K562 (cell line): Measurements from ENCODE around the gene QKI. TPM values are rescaled to one million over a fixed set of nuclear protein-coding genes. Genes with fewer than 3 reads are reported as not detected.

ENCODE experiments used
- ATAC-seq: fragments of 200-7000 bp; cut with Tn5 transposase; 3 replicates; pipeline ENCODE4 v1.9.1; 2020; ENCODE audit warnings: moderate library complexity
- BruUV-seq: library from RNA; stranded (reverse); fragments of 400-500 nt; replicated peaks from 2 replicates; lab custom pipeline; 2021; lab: Mats Ljungman, UMichigan
- CTCF ChIA-PET: fragments of 300-600 bp; formaldehyde crosslinking; extraction: SDS; loops from one replicate; lab custom pipeline; 2021; ENCODE audit warnings: low intra/inter-chr PET ratio; lab: Yijun Ruan, JAX
- POLR2A ChIA-PET: fragments of 300-600, 350-650 bp; sonication (Branson Sonifier 250); formaldehyde crosslinking; extraction: SDS; loops from one replicate; lab custom pipeline; 2021; ENCODE audit warnings: antibody characterized with exemption, inconsistent platforms; lab: Yijun Ruan, JAX
- DNase-seq, 4 experiments: peaks; one replicate each; pipeline versions ENCODE4 v3.0.0 to v3.0.0-alpha.2; 2011 to 2018; ENCODE audit warnings: low spot score in 3 of 4, mixed read lengths in 3 of 4; ENCODE audit errors: extremely low read depth in 1 of 4
- FAIRE-seq: peaks from 2 replicates; lab custom pipeline; 2011; peaks lifted over from hg19 to GRCh38; lab: Jason Lieb, UNC
- H2AFZ ChIP-seq: 2 replicates; pipeline ENCODE4 v1.6.0; 2011; ENCODE audit warnings: low read depth, low read length, control low read depth, inconsistent platforms
- H3K27ac ChIP-seq: fragments of 200-600 bp; 3 replicates; pipeline ENCODE4 v1.8.0; 2011; ENCODE audit warnings: low read depth, mild to moderate bottlenecking, control low read depth, inconsistent platforms, low read length, moderate library complexity, mixed read lengths; ENCODE audit errors: extremely low read depth
- H3K27me3 ChIP-seq, 2 experiments: fragments of 300-600 bp in 1 of 2; 2 replicates in 1 of 2; 3 replicates in 1 of 2; pipeline versions ENCODE4 v1.6.0 to v1.8.0; 2011; ENCODE audit warnings: inconsistent platforms in 2 of 2, low read length in 2 of 2, mild to moderate bottlenecking in 1 of 2, mixed read lengths in 1 of 2, moderate library complexity in 1 of 2; ENCODE audit not compliant: control insufficient read depth in 2 of 2, insufficient read depth in 2 of 2
- H3K36me3 ChIP-seq: fragments of 300-600 bp; 3 replicates; pipeline ENCODE4 v1.8.0; 2011; ENCODE audit warnings: mild to moderate bottlenecking, low read length, inconsistent platforms; ENCODE audit not compliant: control insufficient read depth, insufficient read depth
- H3K4me1 ChIP-seq, 2 experiments: fragments of 200-600 bp in 1 of 2; replicated peaks in 1 of 2; 2 replicates in 1 of 2; 3 replicates in 1 of 2; pipeline versions ENCODE4 v1.5.1 to v1.8.0; 2011; ENCODE audit warnings: inconsistent platforms in 2 of 2, low read length in 2 of 2, mild to moderate bottlenecking in 1 of 2, mixed read lengths in 1 of 2, moderate library complexity in 1 of 2; ENCODE audit not compliant: control insufficient read depth in 2 of 2, insufficient read depth in 2 of 2
- H3K4me2 ChIP-seq: 2 replicates; pipeline ENCODE4 v1.6.1; 2011; ENCODE audit warnings: low read length, control low read depth, inconsistent platforms, mixed read lengths; ENCODE audit not compliant: insufficient read depth
- H3K4me3 ChIP-seq: fragments of 200-600 bp; sonication (generic), shearing (Covaris generic); 2 replicates; pipeline ENCODE4 v1.5.1; 2016; ENCODE audit warnings: control low read depth, inconsistent platforms
- H3K79me2 ChIP-seq: fragments of 200-600 bp; 3 replicates; pipeline ENCODE4 v1.8.0; 2011; ENCODE audit warnings: low read length, inconsistent platforms; ENCODE audit not compliant: control insufficient read depth, insufficient read depth
- H3K9ac ChIP-seq, 2 experiments: 2 replicates each; pipeline versions ENCODE4 v1.6.0 to v1.6.1; 2011; ENCODE audit warnings: low read depth in 2 of 2, low read length in 2 of 2, control low read depth in 1 of 2, inconsistent platforms in 1 of 2, mild to moderate bottlenecking in 1 of 2, mixed read lengths in 1 of 2; ENCODE audit not compliant: insufficient read depth in 1 of 2
- H3K9me1 ChIP-seq: one replicate; pipeline ENCODE4 v1.6.0; 2011; ENCODE audit warnings: inconsistent platforms, mild to moderate bottlenecking, low read length, moderate library complexity; ENCODE audit not compliant: control insufficient read depth, insufficient read depth
- H3K9me3 ChIP-seq: replicated peaks from 2 replicates; pipeline ENCODE4 v1.5.1; 2011; ENCODE audit warnings: low read depth, low read length, inconsistent platforms; ENCODE audit not compliant: control insufficient read depth, insufficient read depth
- H4K20me1 ChIP-seq: replicated peaks from 2 replicates; pipeline ENCODE4 v1.6.1; 2011; ENCODE audit warnings: low read length, inconsistent platforms, mixed read lengths; ENCODE audit not compliant: control insufficient read depth, insufficient read depth
- BCOR ChIP-seq: fragments of 450-650 bp; IDR thresholded peaks from 2 replicates; pipeline ENCODE4 v1.6.1; 2016
- CCAR2 ChIP-seq: fragments of 200-400 bp; formaldehyde crosslinking; IDR thresholded peaks from 2 replicates; pipeline ENCODE4 v1.6.1; 2017; ENCODE audit warnings: mild to moderate bottlenecking, low read depth, low read length
- CXXC5 ChIP-seq: fragments of 250-450 bp; sonication (Bioruptor Pico); IDR thresholded peaks from 2 replicates; pipeline ENCODE4 v1.8.0; 2022; ENCODE audit warnings: inconsistent platforms, mild to moderate bottlenecking, moderate library complexity
- FOXP4 ChIP-seq: sonication (generic); formaldehyde crosslinking; IDR thresholded peaks from 2 replicates; pipeline ENCODE4 v1.8.0; 2022; ENCODE audit warnings: mild to moderate bottlenecking, missing genetic modification reagents, borderline replicate concordance
- GABPA ChIP-seq: fragments of 200-800 bp; sonication (Bioruptor generic); conservative IDR thresholded peaks from 2 replicates; pipeline ENCODE4 v1.6.1; 2016; ENCODE audit warnings: low read depth, missing genetic modification characterization, missing compliant biosample characterization
- HNRNPL ChIP-seq: fragments of 200-400 bp; formaldehyde crosslinking; IDR thresholded peaks from 2 replicates; pipeline ENCODE4 v1.6.1; 2017; ENCODE audit warnings: low read depth, mild to moderate bottlenecking, low read length
- LCOR ChIP-seq: sonication (generic); formaldehyde crosslinking; IDR thresholded peaks from 2 replicates; pipeline ENCODE4 v1.8.0; 2022; ENCODE audit warnings: mild to moderate bottlenecking, missing genetic modification reagents
- MEF2D ChIP-seq: conservative IDR thresholded peaks from 2 replicates; pipeline ENCODE4 v1.6.1; 2016; ENCODE audit warnings: low read depth, missing genetic modification characterization, missing compliant biosample characterization
- NUFIP1 ChIP-seq: fragments of 450-650 bp; IDR thresholded peaks from 2 replicates; pipeline ENCODE4 v1.6.1; 2018; ENCODE audit not compliant: partially characterized antibody
- SRSF1 ChIP-seq: fragments of 200-400 bp; formaldehyde crosslinking; IDR thresholded peaks from 2 replicates; pipeline ENCODE4 v1.6.1; 2017; ENCODE audit warnings: mild to moderate bottlenecking, low read depth, low read length, moderate library complexity
- TCF15 ChIP-seq: fragments of 250-450 bp; sonication (Bioruptor Pico); IDR thresholded peaks from 2 replicates; pipeline ENCODE4 v1.8.0; 2022; ENCODE audit warnings: moderate library complexity, mild to moderate bottlenecking, inconsistent platforms
- ZBTB8A ChIP-seq: fragments of 450-650 bp; IDR thresholded peaks from 2 replicates; pipeline ENCODE4 v1.6.1; 2018; ENCODE audit warnings: mild to moderate bottlenecking, moderate library complexity; ENCODE audit not compliant: partially characterized antibody
- WGBS: fragments of 100-300 bp; shearing (Covaris generic); methylation state at CpG from one replicate; pipeline ENCODE4 v1.1.6; 2016; ENCODE audit warnings: low coverage, mixed read lengths; ENCODE audit not compliant: insufficient coverage; ENCODE audit errors: missing lambda C conversion rate; 5-methylcytosine and 5-hydroxymethylcytosine counted together
- in situ Hi-C: fragments of 300-500 bp; cut with MboI; formaldehyde crosslinking; loops from 4 replicates; pipeline ENCODE4 v1.15.0; 2018; ENCODE audit warnings: inconsistent platforms, mixed read lengths
- intact Hi-C: fragments of 100-400 bp; cut with micrococcal nuclease; formaldehyde crosslinking; loops from 2 replicates; pipeline ENCODE4 v1.14.2; 2022
- polyA plus RNA-seq, 8 experiments: library from polyadenylated mRNA; depleted of rRNA in 4 of 8; stranded (reverse) in 5 of 8; unstranded in 3 of 8; fragments of >200 nt; fragmentation: Nextera tagmentation in 2 of 8; fragmentation: Illumina TruSeq in 1 of 8; extraction: Ambion mirVana in 2 of 8; extraction: Trizol in 1 of 8; gene quantifications; 2 replicates each; pipeline versions ENCODE4 v1.2.1 to v1.2.3, GENCODE V29; 2011 to 2014; ENCODE audit warnings: inconsistent platforms in 1 of 8, missing spikeins in 1 of 8
- total RNA-seq, 7 experiments: library from RNA; depleted of rRNA in 6 of 7; stranded (reverse); fragments of >200 nt in 6 of 7; fragmentation: Illumina TruSeq in 2 of 7; extraction: Trizol in 2 of 7; gene quantifications; 2 replicates each; pipeline versions ENCODE4 v1.2.1 to v1.2.3, GENCODE V29; 2011 to 2021; ENCODE audit warnings: low replicate concordance in 1 of 7

QKI gene
- total and polyA plus RNA-seq, 9 of the 15 experiments (the other 6 are each of a cell fraction or from before 2014, with no cell fraction given): 20.4 to 215 (median 123) TPM

- Histone ChIP-seq H3K27ac (no peak overlapping the region), H3K4me3 (no peak overlapping the region), H2AFZ (no peak overlapping the region), H4K20me1 (no peaks in the 10 kb centered on the region), H3K79me2 (peaks cover 70% of the 10 kb centered on the region), H3K4me1 (no peaks in the 10 kb centered on the region), H3K36me3 (peaks cover 23% of the 10 kb centered on the region; the same call in 2 of the 3 replicates), H3K27me3 (no peaks in the 10 kb centered on the region), H3K9ac (no peak overlapping the region), H3K4me2 (no peak overlapping the region), H3K9me1 (no peaks in the 10 kb centered on the region), H3K9me3 (no peaks in the 10 kb centered on the region)
- FAIRE-seq (no peak), DNase-seq (no peak), ATAC-seq (no peak)
- intact Hi-C loops: no loop called here
- no TSS peak for BruUV-seq
- ChIA-PET POLR2A (interaction anchor here (1.0 kb wide), 1 partner anchor 9 kb away, joined by 3 read pairs; no protein-coding TSS in a partner anchor), CTCF (no interaction called here)
- WGBS: 69% methylated on average over 3 of the region's 3 CpGs
- TF ChIP-seq BCOR (no peak), SRSF1 (no peak), ZBTB8A (no peak), NUFIP1 (no peak), GABPA (tag) (no peak), HNRNPL (no peak), CXXC5 (CRISPR knock-in tag) (no peak), FOXP4 (CRISPR knock-in tag) (no peak), LCOR (no peak), MEF2D (tag) (no peak), CCAR2 (no peak), TCF15 (no peak)
- in situ Hi-C loops: no loop called here
These were observed 132.8 kb downstream of the QKI start for GRCh38 chr6:163547287-163547686.
